ENCODE measurements around the gene EFNA4. TPM values are rescaled to one million over a fixed set of nuclear protein-coding genes. Genes with fewer than 3 reads are reported as not detected.

Gene EFNA4
- total and polyA plus RNA-seq, 2 of the 4 experiments (the other 2 are of a cell fraction), result 3.8 to 11.8 TPM

GRCh38 chr1:155016231-155016831 is 47.2 kb upstream of the EFNA4 start:
- dilution Hi-C loops (cut with HindIII; ENCODE audit: low sequenced_read_pairs, unreplicated experiment), result no loop called here
- no peak for ATAC-seq (ENCODE audit: low read depth)
- Histone ChIP-seq H3K4ac (ENCODE audit: low read depth, low read length) (no peak overlapping the region), H3K4me2 (ENCODE audit: low read depth, low read length) (no peak overlapping the region), H3K9me1 (ENCODE audit: insufficient read depth, low read length) (peaks cover 2% of the 10 kb centered on the region; the same call in 1 of the 2 replicates), H2BK20ac (ENCODE audit: low read depth, low read length) (no peak overlapping the region), H2BK15ac (ENCODE audit: low read depth, low read length) (no peak overlapping the region), H4K91ac (ENCODE audit: insufficient read depth, low read depth, low read length) (no peak overlapping the region), H2BK120ac (ENCODE audit: low read depth, low read length) (no peak overlapping the region), H2AFZ (replicated peaks; ENCODE audit: low read length, poor library complexity) (no peak overlapping the region), H3K27ac (ENCODE audit: insufficient read depth, low read length) (no peak overlapping the region), H3K14ac (replicated peaks; ENCODE audit: low read depth, low read length) (no peak overlapping the region), H3K4me3 (ENCODE audit: insufficient read depth, low read depth, low read length) (no peak overlapping the region), H2AK5ac (ENCODE audit: low read depth, low read length) (no peak overlapping the region), H4K8ac (ENCODE audit: low read depth in 2 of 2, low read length in 2 of 2) (0 out of 4 replicates have a peak overlapping the region, but pooled peaks of 1 of the 2 experiments have one; percentile 52), H3K56ac (ENCODE audit: extremely low read depth, insufficient read depth, low read length) (no peak overlapping the region), H3K9ac (ENCODE audit: low read depth, low read length) (no peak overlapping the region), H3K23ac (ENCODE audit: low read depth, low read length) (no peak overlapping the region), H3K9me3 (ENCODE audit: control insufficient read depth, insufficient read depth, low read length) (no peaks in the 10 kb centered on the region), H3K18ac (ENCODE audit: low read depth, low read length) (no peak overlapping the region), H4K20me1 (ENCODE audit: insufficient read depth, low read length) (peaks cover 13% of the 10 kb centered on the region), H4K5ac (ENCODE audit: low read depth, low read length) (no peak overlapping the region), H2AK9ac (replicated peaks; ENCODE audit: low read depth, low read length, poor library complexity) (peak overlapping the region; percentile 95), H3K4me1 (ENCODE audit: control insufficient read depth, insufficient read depth, low read length) (peaks cover 9% of the 10 kb centered on the region; the same call in 1 of the 2 replicates), H3K36me3 (ENCODE audit: control insufficient read depth, insufficient read depth, low read length) (peaks cover 22% of the 10 kb centered on the region), H2BK5ac (ENCODE audit: low read depth, low read length, poor library complexity, severe bottlenecking) (no peak overlapping the region), H3K27me3 (ENCODE audit: control insufficient read depth, insufficient read depth, low read length) (no peaks in the 10 kb centered on the region), H3K79me1 (ENCODE audit: low read depth in 1 of 2, low read length in 2 of 2) (peaks cover 0 to 14% of the 10 kb centered on the region in 2 experiments; a peak in 1 of 4 replicates)
- intact Hi-C loops (cut with micrococcal nuclease), result no loop called here
- in situ Hi-C loops (cut with MboI; ENCODE audit: low sequenced_read_pairs), result no loop called here
- CTCF ChIA-PET, result interaction anchor here (1.5 to 2.3 kb wide), 4 partner anchors 10 to 38 kb away, joined by 3 to 7 read pairs (median 4); no protein-coding TSS in a partner anchor
- TF ChIP-seq, protein P1, sequence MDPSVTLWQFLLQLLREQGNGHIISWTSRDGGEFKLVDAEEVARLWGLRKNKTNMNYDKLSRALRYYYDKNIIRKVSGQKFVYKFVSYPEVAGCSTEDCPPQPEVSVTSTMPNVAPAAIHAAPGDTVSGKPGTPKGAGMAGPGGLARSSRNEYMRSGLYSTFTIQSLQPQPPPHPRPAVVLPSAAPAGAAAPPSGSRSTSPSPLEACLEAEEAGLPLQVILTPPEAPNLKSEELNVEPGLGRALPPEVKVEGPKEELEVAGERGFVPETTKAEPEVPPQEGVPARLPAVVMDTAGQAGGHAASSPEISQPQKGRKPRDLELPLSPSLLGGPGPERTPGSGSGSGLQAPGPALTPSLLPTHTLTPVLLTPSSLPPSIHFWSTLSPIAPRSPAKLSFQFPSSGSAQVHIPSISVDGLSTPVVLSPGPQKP (IDR thresholded peaks at IDR 0.05; ENCODE audit: borderline replicate concordance, low read depth, low read length), result no peak
- TF ChIP-seq RCOR1 (IDR thresholded peaks at IDR 0.05; ENCODE audit: insufficient replicate concordance, low read length) (no peak), FOS (IDR thresholded peaks at IDR 0.05; ENCODE audit: low read depth, low read length) (no peak), RAD21 (IDR thresholded peaks at IDR 0.05; ENCODE audit: low read length) (no peak), BHLHE40 (IDR thresholded peaks at IDR 0.05; ENCODE audit: low read depth, low read length) (no peak), NFE2L2 (IDR thresholded peaks at IDR 0.05; ENCODE audit: low read depth, low read length) (no peak), MXI1 (IDR thresholded peaks at IDR 0.05; ENCODE audit: borderline replicate concordance, low read depth, low read length) (no peak), CHD1 (IDR thresholded peaks at IDR 0.05; ENCODE audit: low read depth, low read length) (no peak)
- TF ChIP-seq, protein P2, sequence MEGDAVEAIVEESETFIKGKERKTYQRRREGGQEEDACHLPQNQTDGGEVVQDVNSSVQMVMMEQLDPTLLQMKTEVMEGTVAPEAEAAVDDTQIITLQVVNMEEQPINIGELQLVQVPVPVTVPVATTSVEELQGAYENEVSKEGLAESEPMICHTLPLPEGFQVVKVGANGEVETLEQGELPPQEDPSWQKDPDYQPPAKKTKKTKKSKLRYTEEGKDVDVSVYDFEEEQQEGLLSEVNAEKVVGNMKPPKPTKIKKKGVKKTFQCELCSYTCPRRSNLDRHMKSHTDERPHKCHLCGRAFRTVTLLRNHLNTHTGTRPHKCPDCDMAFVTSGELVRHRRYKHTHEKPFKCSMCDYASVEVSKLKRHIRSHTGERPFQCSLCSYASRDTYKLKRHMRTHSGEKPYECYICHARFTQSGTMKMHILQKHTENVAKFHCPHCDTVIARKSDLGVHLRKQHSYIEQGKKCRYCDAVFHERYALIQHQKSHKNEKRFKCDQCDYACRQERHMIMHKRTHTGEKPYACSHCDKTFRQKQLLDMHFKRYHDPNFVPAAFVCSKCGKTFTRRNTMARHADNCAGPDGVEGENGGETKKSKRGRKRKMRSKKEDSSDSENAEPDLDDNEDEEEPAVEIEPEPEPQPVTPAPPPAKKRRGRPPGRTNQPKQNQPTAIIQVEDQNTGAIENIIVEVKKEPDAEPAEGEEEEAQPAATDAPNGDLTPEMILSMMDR (conservative IDR thresholded peaks at IDR 0.05; ENCODE audit: low read depth, low read length), result no peak
- no peak for DNase-seq
- no TSS peak for BruUV-seq (replicated peaks)
- POLR2A ChIA-PET (ENCODE audit: unreplicated experiment), result no interaction called here
- WGBS, 2 experiments (ENCODE audit: extremely low coverage in 2 of 2, insufficient read length in 1 of 2), result 98% methylated on average over 17 of the region's 26 CpGs; no CpG with 5 or more reads in 1 of the 2 experiments
